SK-N-SH (cell line): ENCODE results near the gene CHL1. TPM values are rescaled to one million over a fixed set of nuclear protein-coding genes. Genes with fewer than 3 reads are reported as not detected.

Experiments
- CTCF ChIA-PET: fragments of 300-600, 350-600 bp; formaldehyde crosslinking; extraction: SDS; loops from one replicate; lab custom pipeline; 2021; lab: Yijun Ruan, JAX
- POLR2A ChIA-PET: fragments of 350-600 bp; sonication (Branson Sonifier 250); formaldehyde crosslinking; extraction: SDS; loops from one replicate; lab custom pipeline; 2020; ENCODE audit warnings: antibody characterized with exemption, inconsistent platforms; lab: Yijun Ruan, JAX
- DNase-seq: peaks from one replicate; pipeline ENCODE4 v3.0.0; 2012
- H2AFZ ChIP-seq: fragments of 200-600 bp; sonication (generic); 2 replicates; pipeline ENCODE4 v1.8.1; 2016; ENCODE audit warnings: antibody characterized with exemption, mild to moderate bottlenecking, low read depth
- H3F3A ChIP-seq: fragments of 200-600 bp; sonication (generic); replicated peaks from 2 replicates; pipeline ENCODE3; 2016; ENCODE audit warnings: antibody characterized with exemption, mild to moderate bottlenecking; ENCODE audit not compliant: insufficient read depth
- H3K27ac ChIP-seq, 2 experiments: fragments of 200-500 bp in 1 of 2; fragments of 200-600 bp in 1 of 2; sonication (Bioruptor generic) in 1 of 2; sonication (generic), shearing (Covaris generic) in 1 of 2; 2 replicates each; pipeline versions ENCODE4 v1.5.1 to v1.6.1; 2014 to 2016; ENCODE audit warnings: low read depth in 2 of 2, inconsistent platforms in 1 of 2, low read length in 1 of 2, mild to moderate bottlenecking in 1 of 2, mixed read lengths in 1 of 2
- H3K27me3 ChIP-seq: fragments of 200-600 bp; sonication (generic), shearing (Covaris generic); 2 replicates; pipeline ENCODE4 v1.6.1; 2016; ENCODE audit warnings: mixed run types; ENCODE audit not compliant: insufficient read depth
- H3K36me3 ChIP-seq, 2 experiments: fragments of 200-500 bp in 1 of 2; fragments of 200-600 bp in 1 of 2; sonication (Bioruptor generic) in 1 of 2; sonication (generic) in 1 of 2; replicated peaks in 1 of 2; 2 replicates each; pipeline versions ENCODE3 to v1.5.1; 2014 to 2016; ENCODE audit warnings: low read length in 1 of 2, mild to moderate bottlenecking in 1 of 2; ENCODE audit not compliant: insufficient read depth in 2 of 2, control insufficient read depth in 1 of 2
- H3K4me1 ChIP-seq, 2 experiments: fragments of 200-500 bp in 1 of 2; fragments of 200-600 bp in 1 of 2; sonication (Bioruptor generic) in 1 of 2; sonication (generic), shearing (Covaris generic) in 1 of 2; 2 replicates each; pipeline versions ENCODE4 v1.5.1 to v1.6.1; 2014 to 2016; ENCODE audit warnings: low read depth in 1 of 2, low read length in 1 of 2, mixed run types in 1 of 2; ENCODE audit not compliant: insufficient read depth in 2 of 2, control insufficient read depth in 1 of 2
- H3K4me2 ChIP-seq: fragments of 200-600 bp; sonication (generic), shearing (Covaris generic); 2 replicates; pipeline ENCODE4 v1.6.1; 2017; ENCODE audit warnings: mixed run types
- H3K4me3 ChIP-seq, 2 experiments: fragments of 200-500 bp in 1 of 2; fragments of 200-600 bp in 1 of 2; sonication (Bioruptor generic) in 1 of 2; sonication (generic), shearing (Covaris generic) in 1 of 2; 2 replicates each; pipeline versions ENCODE4 v1.5.1 to v1.8.1; 2014 to 2016; ENCODE audit warnings: low read depth in 2 of 2, inconsistent platforms in 1 of 2, low read length in 1 of 2, mild to moderate bottlenecking in 1 of 2, mixed read lengths in 1 of 2, moderate library complexity in 1 of 2
- H3K79me2 ChIP-seq: fragments of 200-600 bp; sonication (generic); 2 replicates; pipeline ENCODE4 v1.8.1; 2017; ENCODE audit warnings: mild to moderate bottlenecking; ENCODE audit not compliant: insufficient read depth
- H3K9ac ChIP-seq: fragments of 200-600 bp; sonication (generic); 2 replicates; pipeline ENCODE4 v1.6.1; 2017; ENCODE audit warnings: mixed run types
- H3K9me2 ChIP-seq: fragments of 200-600 bp; sonication (generic); 2 replicates; pipeline ENCODE4 v1.6.1; 2017; ENCODE audit warnings: mixed run types
- H3K9me3 ChIP-seq: fragments of 200-600 bp; sonication (generic); 2 replicates; pipeline ENCODE4 v1.6.1; 2017; ENCODE audit warnings: mixed run types, mild to moderate bottlenecking, moderate library complexity
- H4K20me1 ChIP-seq: fragments of 200-600 bp; sonication (generic); 2 replicates; pipeline ENCODE4 v1.6.1; 2017; ENCODE audit warnings: mild to moderate bottlenecking, mixed run types; ENCODE audit not compliant: insufficient read depth
- EP300 ChIP-seq, 2 experiments: IDR thresholded peaks; 2 replicates each; pipeline versions ENCODE4 v1.4.0 to v1.6.1; 2012; ENCODE audit warnings: borderline replicate concordance in 1 of 2, low read depth in 1 of 2, low read length in 1 of 2
- FOXJ3 ChIP-seq: sonication (generic); formaldehyde crosslinking; IDR thresholded peaks from 2 replicates; pipeline ENCODE4 v1.5.1; 2020; ENCODE audit warnings: mild to moderate bottlenecking, missing genetic modification reagents
- FOXM1 ChIP-seq: IDR thresholded peaks from 2 replicates; pipeline ENCODE4 v1.4.0; 2012; ENCODE audit warnings: low read depth, mild to moderate bottlenecking
- GABPA ChIP-seq: IDR thresholded peaks from 2 replicates; pipeline ENCODE4 v1.4.0; 2012; ENCODE audit warnings: low read depth, mild to moderate bottlenecking
- MEF2A ChIP-seq: IDR thresholded peaks from 2 replicates; pipeline ENCODE4 v1.4.0; 2012; ENCODE audit warnings: low read depth, borderline replicate concordance
- MXI1 ChIP-seq: IDR thresholded peaks from 2 replicates; pipeline ENCODE4 v1.6.1; 2012; ENCODE audit warnings: mild to moderate bottlenecking, low read depth, low read length, improper control_type of control experiment
- NRF1 ChIP-seq: IDR thresholded peaks from 2 replicates; pipeline ENCODE4 v1.6.1; 2012; ENCODE audit warnings: low read depth, mild to moderate bottlenecking, low read length
- POLR2AphosphoS5 ChIP-seq: IDR thresholded peaks from 2 replicates; pipeline ENCODE4 v1.6.1; 2012; ENCODE audit warnings: low read depth, low read length
- RAD21 ChIP-seq: IDR thresholded peaks from 2 replicates; pipeline ENCODE4 v1.6.1; 2012; ENCODE audit warnings: mild to moderate bottlenecking, low read length
- RCOR1 ChIP-seq: fragments of 150-350 bp; IDR thresholded peaks from 2 replicates; pipeline ENCODE4 v1.6.1; 2017; ENCODE audit warnings: antibody characterized with exemption, low read length
- RXRA ChIP-seq: IDR thresholded peaks from 2 replicates; pipeline ENCODE4 v1.4.0; 2012; ENCODE audit warnings: low read depth, mild to moderate bottlenecking, borderline replicate concordance
- SIN3A ChIP-seq: IDR thresholded peaks from 2 replicates; pipeline ENCODE4 v1.6.1; 2012; ENCODE audit warnings: low read depth, mild to moderate bottlenecking, low read length, moderate library complexity, borderline replicate concordance
- SMC3 ChIP-seq: IDR thresholded peaks from 2 replicates; pipeline ENCODE4 v1.6.1; 2012; ENCODE audit warnings: low read depth, low read length, improper control_type of control experiment
- TEAD4 ChIP-seq: IDR thresholded peaks from 2 replicates; pipeline ENCODE4 v1.4.0; 2012; ENCODE audit warnings: mild to moderate bottlenecking, borderline replicate concordance; ENCODE audit not compliant: insufficient read depth
- YY1 ChIP-seq: IDR thresholded peaks from 2 replicates; pipeline ENCODE4 v1.4.0; 2012; ENCODE audit warnings: low read depth, mild to moderate bottlenecking
- ZBTB33 ChIP-seq: IDR thresholded peaks from 2 replicates; pipeline ENCODE4 v1.4.0; 2012; ENCODE audit warnings: low read depth, borderline replicate concordance
- WGBS: methylation state at CpG from one replicate; pipeline ENCODE4 v1.1.6; 2017; ENCODE audit warnings: low lambda C conversion rate; 5-methylcytosine and 5-hydroxymethylcytosine counted together
- polyA plus RNA-seq, 3 experiments: library from polyadenylated mRNA; depleted of rRNA; stranded (reverse); fragments of >200 nt; gene quantifications; 2 replicates each; pipeline ENCODE4 v1.2.3, GENCODE V29; 2012
- TF ChIP-seq, protein P1 (sequence below): fragments of 200-600 bp; sonication (generic); IDR thresholded peaks from 2 replicates; pipeline ENCODE4 v1.6.1; 2017; ENCODE audit warnings: antibody characterized with exemption, mild to moderate bottlenecking, moderate library complexity

Gene CHL1
- polyA plus RNA-seq, 1 of the 3 experiments (the other 2 are of a cell fraction) = not detected

GRCh38 chr3:341998-342397 is 145.4 kb downstream of the CHL1 start:
- Histone ChIP-seq H3F3A (no peaks in the 10 kb centered on the region), H3K36me3 (no peaks in the 10 kb centered on the region), H2AFZ (no peak overlapping the region), H3K27ac (no peak overlapping the region), H3K79me2 (no peaks in the 10 kb centered on the region), H3K4me3 (no peak overlapping the region), H3K9me3 (no peaks in the 10 kb centered on the region), H3K9me2 (no peaks in the 10 kb centered on the region), H3K9ac (no peak overlapping the region), H3K4me1 (no peaks in the 10 kb centered on the region), H3K27me3 (no peaks in the 10 kb centered on the region), H3K4me2 (no peak overlapping the region), H4K20me1 (no peaks in the 10 kb centered on the region)
- TF ChIP-seq POLR2AphosphoS5 (no peak), NRF1 (no peak), TEAD4 (no peak), SIN3A (no peak), ZBTB33 (no peak), EP300 (IDR thresholded peaks at IDR 0.05; ENCODE audit: borderline replicate concordance in 1 of 2, low read depth in 1 of 2, low read length in 1 of 2) (no peak), MEF2A (no peak), FOXM1 (no peak)
- TF ChIP-seq, protein P1, sequence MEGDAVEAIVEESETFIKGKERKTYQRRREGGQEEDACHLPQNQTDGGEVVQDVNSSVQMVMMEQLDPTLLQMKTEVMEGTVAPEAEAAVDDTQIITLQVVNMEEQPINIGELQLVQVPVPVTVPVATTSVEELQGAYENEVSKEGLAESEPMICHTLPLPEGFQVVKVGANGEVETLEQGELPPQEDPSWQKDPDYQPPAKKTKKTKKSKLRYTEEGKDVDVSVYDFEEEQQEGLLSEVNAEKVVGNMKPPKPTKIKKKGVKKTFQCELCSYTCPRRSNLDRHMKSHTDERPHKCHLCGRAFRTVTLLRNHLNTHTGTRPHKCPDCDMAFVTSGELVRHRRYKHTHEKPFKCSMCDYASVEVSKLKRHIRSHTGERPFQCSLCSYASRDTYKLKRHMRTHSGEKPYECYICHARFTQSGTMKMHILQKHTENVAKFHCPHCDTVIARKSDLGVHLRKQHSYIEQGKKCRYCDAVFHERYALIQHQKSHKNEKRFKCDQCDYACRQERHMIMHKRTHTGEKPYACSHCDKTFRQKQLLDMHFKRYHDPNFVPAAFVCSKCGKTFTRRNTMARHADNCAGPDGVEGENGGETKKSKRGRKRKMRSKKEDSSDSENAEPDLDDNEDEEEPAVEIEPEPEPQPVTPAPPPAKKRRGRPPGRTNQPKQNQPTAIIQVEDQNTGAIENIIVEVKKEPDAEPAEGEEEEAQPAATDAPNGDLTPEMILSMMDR = no peak
- no peak for DNase-seq
- WGBS = 18% methylated on average over 4 of the region's 4 CpGs
- ChIA-PET POLR2A (no interaction called here), CTCF (interaction anchor here (3.8 kb wide), 1 partner anchor 299 kb away, joined by 12 read pairs; no protein-coding TSS in a partner anchor)

- Histone ChIP-seq H3K9me2 (no peaks in the 10 kb centered on the region), H3K27ac (no peak overlapping the region), H2AFZ (no peak overlapping the region), H4K20me1 (no peaks in the 10 kb centered on the region), H3K4me2 (no peak overlapping the region), H3K4me1 (no peaks in the 10 kb centered on the region), H3K27me3 (no peaks in the 10 kb centered on the region), H3K36me3 (no peaks in the 10 kb centered on the region), H3F3A (no peaks in the 10 kb centered on the region), H3K9me3 (no peaks in the 10 kb centered on the region), H3K79me2 (no peaks in the 10 kb centered on the region), H3K4me3 (no peak overlapping the region), H3K9ac (no peak overlapping the region)
- DNase-seq = no peak
- ChIA-PET POLR2A (no interaction called here), CTCF (interaction anchor here (1.1 kb wide), 1 partner anchor 8 kb away, joined by 8 read pairs; no protein-coding TSS in a partner anchor)
- TF ChIP-seq SMC3 (no peak), RXRA (no peak), YY1 (no peak), TEAD4 (no peak), MXI1 (no peak), RAD21 (no peak), GABPA (no peak), RCOR1 (no peak), FOXJ3 (no peak)
- TF ChIP-seq, protein P1 = no peak
- WGBS = 36% methylated on average over 1 of the region's 1 CpG
Measured at GRCh38 chr3:346186-346585, 149.6 kb downstream of the CHL1 start.
